Neural cell (in vitro differentiated cells): ENCODE data around the gene ADCY5.

ENCODE experiments used
- CTCF ChIP-seq: fragments of 450-650 bp; IDR thresholded peaks from 2 replicates; pipeline ENCODE4 v1.5.1; 2014; ENCODE audit warnings: antibody characterized with exemption, mild to moderate bottlenecking, moderate library complexity; ENCODE audit not compliant: poor library complexity, severe bottlenecking
- EP300 ChIP-seq: fragments of 450-650 bp; conservative IDR thresholded peaks from 2 replicates; pipeline ENCODE4 v1.6.1; 2014; ENCODE audit warnings: antibody characterized with exemption, mild to moderate bottlenecking, moderate library complexity; ENCODE audit not compliant: poor library complexity, severe bottlenecking
- EZH2 ChIP-seq: fragments of 200-600, 300-800 bp; shearing (Covaris generic), sonication (generic); IDR thresholded peaks from 2 replicates; pipeline ENCODE4 v1.6.1; 2014; ENCODE audit warnings: antibody characterized with exemption, low read length, borderline replicate concordance, mild to moderate bottlenecking; ENCODE audit not compliant: insufficient read depth, poor library complexity, severe bottlenecking
- MXI1 ChIP-seq: fragments of 450-650 bp; conservative IDR thresholded peaks from 2 replicates; pipeline ENCODE4 v1.6.1; 2014; ENCODE audit warnings: antibody characterized with exemption, mild to moderate bottlenecking; ENCODE audit not compliant: poor library complexity, severe bottlenecking
- POLR2AphosphoS5 ChIP-seq: IDR thresholded peaks from 2 replicates; pipeline ENCODE4 v1.6.1; 2012
- RAD21 ChIP-seq: fragments of 450-650 bp; conservative IDR thresholded peaks from 2 replicates; pipeline ENCODE4 v1.6.1; 2014; ENCODE audit warnings: antibody characterized with exemption, mild to moderate bottlenecking, moderate library complexity
- REST ChIP-seq: IDR thresholded peaks from 2 replicates; pipeline ENCODE4 v1.6.1; 2012; ENCODE audit warnings: borderline replicate concordance
- SMC3 ChIP-seq: fragments of 450-650 bp; conservative IDR thresholded peaks from 2 replicates; pipeline ENCODE4 v1.6.1; 2014; ENCODE audit warnings: antibody characterized with exemption, mild to moderate bottlenecking, moderate library complexity; ENCODE audit not compliant: poor library complexity
- TAF1 ChIP-seq: IDR thresholded peaks from 2 replicates; pipeline ENCODE4 v1.6.1; 2012; ENCODE audit warnings: low read depth

- TF ChIP-seq TAF1 (no peak), CTCF (no peak), EZH2 (no peak), REST (no peak), POLR2AphosphoS5 (no peak), EP300 (no peak), SMC3 (no peak), MXI1 (no peak), RAD21 (no peak)
Measured at GRCh38 chr3:123365450-123366143, 83.3 kb downstream of the ADCY5 start.
